ENCODE data around the gene SYNE2.
"Not testable (repeated sequence)": the region's sequence is repeated elsewhere in the genome, so short reads cannot be mapped to it uniquely, and the experiment has no call there.

The SYNE2 gene

GRCh38 chr14:64008016-64008415 lies 155.2 kb downstream of the SYNE2 start:
- DNase-seq (ENCODE audit: low read depth in 3 of 3) = no peak

DNA sequence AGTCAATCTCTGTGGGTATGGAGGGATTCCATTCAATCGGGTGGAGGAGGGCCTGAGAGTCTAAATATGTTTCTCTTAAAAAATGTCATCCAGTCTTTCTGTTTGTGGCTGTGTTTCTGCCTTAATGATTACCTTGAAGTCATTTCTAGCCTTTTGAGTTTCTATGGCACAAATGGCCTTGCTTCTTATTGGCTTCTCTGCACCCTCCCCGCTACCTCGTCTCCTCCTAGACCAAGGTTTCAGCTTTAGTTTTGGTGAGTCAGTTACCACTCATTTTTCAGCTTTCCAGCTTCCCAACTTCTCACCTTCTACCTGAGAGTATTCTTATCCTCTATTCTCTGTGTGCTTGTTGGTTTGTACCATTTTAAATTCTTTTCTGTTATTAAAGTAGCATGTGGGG lies 159.2 kb downstream of the SYNE2 start:
- DNase-seq (ENCODE audit: low read depth in 3 of 3) = no peak

DNA sequence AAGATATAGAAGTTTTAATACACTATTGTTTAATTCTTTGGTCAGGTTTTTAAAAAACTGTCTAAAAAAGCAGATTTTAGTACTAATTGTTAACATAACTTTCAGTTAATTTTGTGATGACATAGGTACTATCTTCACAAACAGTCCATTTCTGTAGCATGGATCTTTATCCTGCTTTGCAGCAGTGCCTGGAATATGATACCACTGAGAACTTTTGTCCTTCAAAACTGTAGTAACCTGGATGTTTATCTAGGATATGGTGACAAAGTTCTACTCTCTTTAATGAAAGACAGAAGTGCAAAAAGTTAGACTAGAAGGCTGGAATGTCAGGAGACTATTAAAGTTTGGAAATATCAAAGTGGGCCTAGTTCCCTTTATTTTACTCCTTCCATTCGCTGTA lies 159.9 kb downstream of the SYNE2 start:
- no peak for DNase-seq (ENCODE audit: low read depth in 3 of 3)

- DNase-seq (ENCODE audit: low read depth in 3 of 3) = no peak
Observed at GRCh38 chr14:64025479-64025878, 172.7 kb downstream of the SYNE2 start.

DNA sequence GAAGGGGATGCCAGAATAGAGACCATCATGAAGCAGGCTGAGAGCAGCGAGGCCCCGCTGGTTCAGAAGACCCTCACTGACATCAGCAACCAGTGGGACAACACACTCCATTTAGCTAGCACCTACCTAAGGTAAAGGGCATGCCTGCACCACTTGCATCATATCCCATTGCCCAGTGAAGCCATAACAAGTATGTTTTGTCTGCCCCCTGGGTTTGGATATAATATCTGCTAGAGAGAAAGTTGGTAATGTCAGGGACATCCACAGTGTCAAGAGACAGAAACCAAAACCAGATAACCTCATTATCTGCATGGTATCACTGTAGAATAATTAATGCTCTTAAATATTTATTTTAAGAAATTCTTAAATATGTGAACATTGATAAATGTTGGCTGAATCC lies 173.8 kb downstream of the SYNE2 start:
- DNase-seq (ENCODE audit: low read depth in 3 of 3) = no peak

- no peak for DNase-seq (ENCODE audit: low read depth in 3 of 3)
Observed at GRCh38 chr14:64035143-64035542, 182.3 kb downstream of the SYNE2 start.

DNA sequence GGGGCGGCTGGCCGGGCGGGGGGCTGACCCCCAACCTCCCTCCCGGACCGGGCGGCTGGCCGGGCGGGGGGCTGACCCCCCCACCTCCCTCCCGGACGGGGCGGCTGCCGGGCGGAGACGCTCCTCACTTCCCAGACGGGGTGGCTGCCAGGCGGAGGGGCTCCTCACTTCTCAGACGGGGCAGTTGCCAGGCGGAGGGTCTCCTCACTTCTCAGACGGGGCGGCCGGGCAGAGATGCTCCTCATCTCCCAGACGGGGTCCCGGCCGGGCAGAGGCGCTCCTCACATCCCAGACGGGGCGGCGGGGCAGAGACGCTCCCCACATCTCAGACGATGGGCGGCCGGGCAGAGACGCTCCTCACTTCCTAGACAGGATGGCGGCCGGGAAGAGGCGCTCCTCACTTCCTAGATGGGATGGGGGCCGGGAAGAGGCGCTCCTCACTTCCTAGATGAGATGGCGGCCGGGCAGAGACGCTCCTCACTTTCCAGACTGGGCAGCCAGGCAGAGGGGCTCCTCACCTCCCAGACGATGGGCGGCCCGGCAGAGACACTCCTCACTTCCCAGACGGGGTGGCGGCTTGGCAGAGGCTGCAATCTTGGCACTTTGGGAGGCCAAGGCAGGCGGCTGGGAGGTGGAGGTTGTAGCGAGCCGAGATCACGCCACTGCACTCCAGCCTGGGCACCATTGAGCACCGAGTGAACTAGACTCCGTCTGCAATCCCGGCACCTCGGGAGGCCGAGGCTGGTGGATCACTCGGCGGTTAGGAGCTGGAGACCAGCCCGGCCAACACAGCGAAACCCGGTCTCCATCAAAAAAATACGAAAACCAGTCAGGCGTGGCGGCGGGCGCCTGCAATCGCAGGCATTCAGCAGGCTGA lies 185.3 kb downstream of the SYNE2 start:
- DNase-seq (ENCODE audit: low read depth in 3 of 3) = not testable (repeated sequence)

GRCh38 chr14:64038841-64039542 lies 186.2 kb downstream of the SYNE2 start:
- no peak for DNase-seq (ENCODE audit: low read depth in 3 of 3)

DNA sequence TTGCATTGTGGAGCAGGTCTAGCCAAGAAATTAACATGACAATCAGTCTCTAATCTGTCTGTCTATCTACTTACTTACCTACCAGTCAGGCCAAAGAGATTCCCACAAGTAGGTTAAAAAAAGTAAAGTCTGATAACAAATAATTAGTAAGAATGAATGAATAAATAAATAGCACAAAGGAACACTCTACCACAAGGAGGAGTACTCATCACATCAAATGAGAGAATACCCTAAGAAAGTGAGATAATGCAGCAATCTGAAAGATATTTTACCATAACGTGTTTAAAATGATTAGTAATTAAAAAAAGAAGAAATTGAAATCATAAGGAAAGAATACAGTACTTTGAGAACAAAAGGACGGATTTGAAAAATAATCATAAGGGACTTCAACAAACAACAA lies 187.2 kb downstream of the SYNE2 start:
- no peak for DNase-seq (ENCODE audit: low read depth in 3 of 3)

- not testable (repeated sequence) for DNase-seq (ENCODE audit: low read depth in 3 of 3)
Observed at GRCh38 chr14:64043296-64043695, 190.5 kb downstream of the SYNE2 start.

GRCh38 chr14:64045091-64045490 lies 192.3 kb downstream of the SYNE2 start:
- DNase-seq (ENCODE audit: low read depth in 3 of 3) = no peak

GRCh38 chr14:64049616-64050381 lies 197.0 kb downstream of the SYNE2 start:
- no peak for DNase-seq (ENCODE audit: low read depth in 3 of 3)

DNA sequence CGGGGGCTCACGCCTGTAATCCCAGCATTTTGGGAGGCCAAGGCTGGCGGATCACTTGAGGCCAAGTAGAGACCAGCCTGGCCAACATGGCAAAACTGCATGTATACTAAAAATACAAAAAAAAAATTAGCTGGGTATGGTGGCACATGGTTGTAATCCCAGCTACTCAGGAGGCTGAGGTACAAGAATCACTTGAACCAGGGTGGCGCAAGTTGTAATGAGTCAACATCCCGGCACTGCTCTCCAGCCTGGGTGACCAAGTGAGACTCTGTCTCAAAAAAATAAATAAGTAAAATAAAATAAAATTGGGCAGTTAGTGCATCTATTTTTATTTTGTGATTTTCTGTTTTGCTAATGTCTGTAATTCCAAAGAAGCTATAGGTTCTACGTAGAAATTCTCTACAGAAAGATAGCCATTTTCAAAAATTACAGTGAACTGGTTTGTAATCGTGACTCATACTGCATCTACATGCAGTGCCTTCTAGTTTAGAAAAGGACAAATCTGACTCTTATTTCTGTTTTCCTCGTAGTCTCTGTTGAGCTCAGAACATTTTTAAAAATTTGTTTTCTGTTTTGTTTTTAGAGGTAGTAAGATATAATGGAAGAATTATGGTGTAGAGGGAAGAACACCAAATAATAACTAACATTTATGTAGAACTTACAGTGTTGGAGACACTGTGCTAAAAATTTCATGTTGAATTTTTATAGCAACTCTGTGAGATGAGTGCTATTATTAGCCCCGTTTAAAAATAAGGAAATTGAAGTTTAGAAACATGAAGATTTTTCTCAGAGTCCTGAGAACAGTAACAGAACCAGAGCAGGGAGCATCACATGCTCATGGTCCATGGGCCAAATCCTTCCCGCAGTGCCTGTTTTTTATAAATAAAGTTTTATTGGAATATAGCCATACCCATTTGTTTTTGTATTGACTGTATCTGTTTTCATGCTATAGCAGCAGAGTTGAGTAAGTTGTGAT lies 201.2 kb downstream of the SYNE2 start:
- DNase-seq (ENCODE audit: low read depth in 3 of 3) = no peak

DNA sequence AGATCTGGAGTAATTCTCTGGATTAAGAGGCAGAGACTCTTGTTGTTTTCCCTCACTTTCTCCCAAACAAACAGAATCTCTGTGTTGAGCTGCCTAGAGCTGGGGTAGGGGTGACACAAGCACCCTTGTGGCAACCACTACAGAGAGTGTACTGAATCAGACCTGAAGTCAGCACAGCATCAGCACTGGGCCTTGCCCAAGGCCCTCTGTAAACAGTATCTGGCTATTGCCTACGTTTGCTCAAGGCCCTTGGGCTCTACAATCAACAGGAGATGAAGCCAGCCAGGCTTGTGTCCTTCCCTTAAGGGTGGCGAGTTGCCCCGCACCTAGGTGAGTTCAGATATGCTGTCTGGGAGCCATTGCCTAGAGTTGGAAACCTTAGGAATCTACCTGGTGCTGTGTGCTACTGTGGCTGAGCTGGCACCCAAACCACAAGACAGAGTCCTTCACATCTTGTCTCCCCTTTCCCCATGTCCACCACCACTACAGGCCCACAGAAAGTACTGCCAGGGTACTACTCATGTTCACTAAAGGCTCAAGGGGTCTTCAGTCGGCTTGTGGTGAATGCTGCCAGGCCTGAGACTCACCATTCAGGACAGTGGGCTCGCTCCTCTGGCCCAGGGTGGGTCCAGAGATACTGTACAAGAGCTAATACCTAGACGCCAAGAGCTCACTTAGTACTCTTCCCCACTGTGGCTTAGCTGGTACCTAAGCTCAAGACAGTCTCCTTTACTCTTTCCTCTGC lies 206.8 kb downstream of the SYNE2 start:
- DNase-seq (ENCODE audit: low read depth in 3 of 3) = no peak

DNA sequence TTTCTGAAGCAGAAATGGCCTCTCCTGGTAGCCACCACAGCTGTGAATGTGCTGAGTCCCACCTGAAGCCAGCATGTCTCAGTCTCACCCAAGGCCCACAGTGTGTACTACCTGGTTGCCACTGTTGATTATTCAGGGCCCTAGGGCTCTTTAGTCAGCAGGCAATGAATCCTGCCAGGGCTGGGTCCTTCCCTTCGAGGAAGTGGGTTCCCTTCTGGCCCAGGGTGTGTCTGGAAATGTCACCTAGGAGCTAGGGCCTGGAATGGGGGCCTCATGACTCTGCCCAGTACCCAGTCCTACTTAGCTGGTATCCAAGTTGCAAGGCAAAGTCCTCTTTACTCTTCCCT lies 207.4 kb downstream of the SYNE2 start:
- no peak for DNase-seq (ENCODE audit: low read depth in 3 of 3)

- DNase-seq (ENCODE audit: low read depth in 3 of 3) = peak in 1 of 3 donors; percentile 8
Observed at GRCh38 chr14:64060648-64061096, 207.9 kb downstream of the SYNE2 start.

DNA sequence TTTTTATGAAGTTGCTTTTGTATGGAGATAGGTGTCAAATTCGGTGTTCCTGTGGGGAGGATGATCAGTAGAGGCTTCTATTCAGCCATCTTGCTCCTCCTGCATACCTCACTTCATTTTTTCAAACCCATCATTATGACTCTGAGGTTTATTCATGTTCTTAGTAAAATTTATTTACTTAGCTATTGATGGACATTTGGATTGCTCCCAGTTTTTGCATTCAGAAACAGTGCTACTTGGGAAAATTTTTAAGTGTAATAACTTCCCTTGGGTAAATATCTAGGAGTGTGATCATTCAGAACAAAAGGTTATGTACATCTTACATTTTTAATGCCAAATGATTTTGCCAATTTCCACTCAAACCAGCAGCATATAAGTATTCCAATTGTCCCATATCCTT lies 208.3 kb downstream of the SYNE2 start:
- DNase-seq (ENCODE audit: low read depth in 3 of 3) = no peak

GRCh38 chr14:64061706-64062105 lies 208.9 kb downstream of the SYNE2 start:
- DNase-seq (ENCODE audit: low read depth in 3 of 3) = no peak

DNA sequence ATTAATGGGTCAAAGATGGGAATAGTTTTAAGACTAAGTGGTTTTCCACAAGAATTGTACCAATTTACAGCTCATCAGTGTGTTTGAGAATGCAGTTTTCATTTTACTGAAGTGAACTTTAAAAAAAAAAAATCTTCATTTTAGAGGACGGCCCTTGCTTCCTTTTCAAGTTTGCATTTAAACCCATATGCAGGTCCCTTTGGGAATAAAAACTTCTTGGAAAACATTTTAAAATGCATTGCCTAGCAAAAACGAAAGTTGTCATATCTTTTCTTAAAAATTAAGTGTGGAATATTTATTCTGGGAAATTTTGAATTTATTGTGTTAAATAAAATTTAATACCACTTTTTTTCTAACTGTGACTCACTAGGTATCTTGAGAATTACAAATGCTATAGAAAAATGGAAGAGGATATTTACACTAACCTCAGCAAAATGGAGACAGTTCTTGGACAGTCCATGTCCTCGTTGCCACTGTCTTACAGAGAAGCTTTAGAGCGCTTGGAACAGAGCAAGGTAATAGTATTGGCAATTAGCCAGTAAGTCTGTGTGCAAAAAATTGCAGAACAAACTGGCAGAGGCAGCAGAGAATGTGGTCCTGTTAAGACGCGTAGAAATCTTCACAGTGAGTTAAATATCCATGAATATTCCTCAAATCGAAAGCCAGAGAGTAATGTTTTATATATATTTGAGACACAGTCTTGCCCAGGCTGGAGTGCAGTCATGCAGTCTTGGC lies 209.7 kb downstream of the SYNE2 start:
- no peak for DNase-seq (ENCODE audit: low read depth in 3 of 3)

DNA sequence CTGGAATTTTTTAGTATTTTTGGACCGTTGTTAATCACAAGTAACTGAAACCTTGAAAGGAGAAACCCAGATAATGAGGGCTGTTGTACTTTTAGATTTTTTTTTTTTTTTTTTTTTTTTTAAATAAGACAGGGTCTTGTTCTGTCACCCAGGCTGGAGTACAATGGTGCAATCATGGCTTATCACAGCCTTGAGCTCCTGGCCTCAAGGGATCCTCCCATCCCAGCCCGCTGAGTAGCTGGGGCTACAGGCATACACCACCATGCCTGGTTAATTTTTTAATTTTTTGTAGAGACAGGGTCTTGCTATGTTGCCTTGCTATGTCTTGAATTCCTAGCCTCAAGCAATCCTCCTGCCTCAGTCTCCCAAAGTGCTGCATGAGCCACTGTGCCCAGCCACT lies 211.6 kb downstream of the SYNE2 start:
- DNase-seq (ENCODE audit: low read depth in 3 of 3) = no peak
